ENCODE results near the gene TNS3. TPM values are rescaled to one million over a fixed set of nuclear protein-coding genes. Genes with fewer than 3 reads are reported as not detected.

Gene TNS3
- total and polyA plus RNA-seq, 2 of the 13 experiments (the other 11 are each of a cell fraction or from before 2014, with no cell fraction given) = 52.9 to 55.7 TPM

GRCh38 chr7:47474937-47475879, 106.7 kb downstream of the TNS3 start (continued):
- TF ChIP-seq ZNF136 (CRISPR knock-in tag; IDR thresholded peaks at IDR 0.05; ENCODE audit: low read depth) (peak; percentile 99), LCORL (IDR thresholded peaks at IDR 0.05) (no peak), LCORL (CRISPR knock-in tag; IDR thresholded peaks at IDR 0.05) (peak; percentile 97), ZBTB20 (CRISPR knock-in tag; IDR thresholded peaks at IDR 0.05; ENCODE audit: borderline replicate concordance, low read depth) (peak; percentile 35; the same call in 1 of the 2 replicates), MYNN (CRISPR knock-in tag; IDR thresholded peaks at IDR 0.05; ENCODE audit: low read depth) (0 out of 2 replicates have a peak, but pooled peaks have one; percentile 18), ZNF143 (CRISPR knock-in tag; IDR thresholded peaks at IDR 0.05) (peak; percentile 49; the same call in 1 of the 2 replicates), THAP7 (CRISPR knock-in tag; IDR thresholded peaks at IDR 0.05) (no peak), SIN3B (IDR thresholded peaks at IDR 0.05; ENCODE audit: low read length) (no peak), SPEN (CRISPR knock-in tag; IDR thresholded peaks at IDR 0.05; ENCODE audit: low read depth) (peak; percentile 81; the same call in 1 of the 2 replicates), HNRNPL (IDR thresholded peaks at IDR 0.05; ENCODE audit: low read depth, low read length) (peak; percentile 95), ZNF605 (CRISPR knock-in tag; IDR thresholded peaks at IDR 0.05) (peak; percentile 97), RBAK (CRISPR knock-in tag; IDR thresholded peaks at IDR 0.05) (no peak), JDP2 (CRISPR knock-in tag; IDR thresholded peaks at IDR 0.05; ENCODE audit: borderline replicate concordance) (no peak; the same call in 1 of the 2 replicates), MEF2D (CRISPR knock-in tag; IDR thresholded peaks at IDR 0.05) (peak; percentile 88), ETS1 (CRISPR knock-in tag; IDR thresholded peaks at IDR 0.05) (peak; percentile 58; the same call in 1 of the 2 replicates), SNAPC4 (CRISPR knock-in tag; IDR thresholded peaks at IDR 0.05) (no peak), SMAD1 (CRISPR knock-in tag; IDR thresholded peaks at IDR 0.05; ENCODE audit: borderline replicate concordance, low read depth) (peak; percentile 51; the same call in 1 of the 2 replicates)

Data from HepG2 (cell line).